Measurements from ENCODE around the gene CDHR2.

DNA sequence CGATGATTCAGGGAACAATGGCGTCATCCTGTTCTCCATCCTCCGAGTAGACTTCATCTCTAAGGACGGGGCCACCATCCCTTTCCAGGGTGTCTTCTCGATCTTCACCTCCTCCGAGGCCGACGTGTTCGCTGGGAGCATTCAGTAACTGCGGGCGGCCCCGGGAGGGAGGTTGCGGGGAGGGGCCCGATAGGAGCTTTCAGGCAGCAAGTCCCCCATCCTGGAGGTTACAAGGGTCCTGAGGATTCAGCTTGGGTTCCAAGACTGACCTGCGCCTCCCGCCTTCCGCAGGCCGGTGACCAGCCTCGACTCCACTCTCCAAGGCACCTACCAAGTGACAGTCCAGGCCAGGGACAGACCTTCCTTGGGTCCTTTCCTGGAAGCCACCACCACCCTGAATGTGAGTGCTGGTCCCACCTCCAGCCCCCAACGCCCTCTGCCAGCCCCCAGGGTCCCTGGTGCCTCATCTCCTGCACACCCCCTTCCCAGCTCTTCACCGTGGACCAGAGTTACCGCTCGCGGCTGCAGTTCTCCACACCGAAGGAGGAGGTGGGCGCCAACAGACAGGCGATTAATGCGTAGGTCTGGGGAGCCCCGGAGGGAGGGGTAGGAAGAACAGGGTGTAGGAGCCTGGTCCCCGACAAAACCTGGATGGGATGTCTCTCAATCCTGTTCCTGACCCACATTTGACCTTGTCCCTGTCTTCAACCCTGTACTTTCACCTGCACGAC is 40.1 kb downstream of the CDHR2 start:
- TF ChIP-seq ZBTB7A (tag by site-specific recombination; IDR thresholded peaks at IDR 0.05; ENCODE audit: low read depth): no peak
- TF ChIP-seq, protein P1, sequence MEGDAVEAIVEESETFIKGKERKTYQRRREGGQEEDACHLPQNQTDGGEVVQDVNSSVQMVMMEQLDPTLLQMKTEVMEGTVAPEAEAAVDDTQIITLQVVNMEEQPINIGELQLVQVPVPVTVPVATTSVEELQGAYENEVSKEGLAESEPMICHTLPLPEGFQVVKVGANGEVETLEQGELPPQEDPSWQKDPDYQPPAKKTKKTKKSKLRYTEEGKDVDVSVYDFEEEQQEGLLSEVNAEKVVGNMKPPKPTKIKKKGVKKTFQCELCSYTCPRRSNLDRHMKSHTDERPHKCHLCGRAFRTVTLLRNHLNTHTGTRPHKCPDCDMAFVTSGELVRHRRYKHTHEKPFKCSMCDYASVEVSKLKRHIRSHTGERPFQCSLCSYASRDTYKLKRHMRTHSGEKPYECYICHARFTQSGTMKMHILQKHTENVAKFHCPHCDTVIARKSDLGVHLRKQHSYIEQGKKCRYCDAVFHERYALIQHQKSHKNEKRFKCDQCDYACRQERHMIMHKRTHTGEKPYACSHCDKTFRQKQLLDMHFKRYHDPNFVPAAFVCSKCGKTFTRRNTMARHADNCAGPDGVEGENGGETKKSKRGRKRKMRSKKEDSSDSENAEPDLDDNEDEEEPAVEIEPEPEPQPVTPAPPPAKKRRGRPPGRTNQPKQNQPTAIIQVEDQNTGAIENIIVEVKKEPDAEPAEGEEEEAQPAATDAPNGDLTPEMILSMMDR (tag by site-specific recombination; IDR thresholded peaks at IDR 0.05): no peak
- TF ChIP-seq ZNF561 (tag by site-specific recombination; IDR thresholded peaks at IDR 0.05; ENCODE audit: borderline replicate concordance): no peak
- TF ChIP-seq ZNF146 (tag by site-specific recombination; IDR thresholded peaks at IDR 0.05): no peak
- TF ChIP-seq ZBTB17 (tag by site-specific recombination; IDR thresholded peaks at IDR 0.05): no peak
- TF ChIP-seq, protein P2, sequence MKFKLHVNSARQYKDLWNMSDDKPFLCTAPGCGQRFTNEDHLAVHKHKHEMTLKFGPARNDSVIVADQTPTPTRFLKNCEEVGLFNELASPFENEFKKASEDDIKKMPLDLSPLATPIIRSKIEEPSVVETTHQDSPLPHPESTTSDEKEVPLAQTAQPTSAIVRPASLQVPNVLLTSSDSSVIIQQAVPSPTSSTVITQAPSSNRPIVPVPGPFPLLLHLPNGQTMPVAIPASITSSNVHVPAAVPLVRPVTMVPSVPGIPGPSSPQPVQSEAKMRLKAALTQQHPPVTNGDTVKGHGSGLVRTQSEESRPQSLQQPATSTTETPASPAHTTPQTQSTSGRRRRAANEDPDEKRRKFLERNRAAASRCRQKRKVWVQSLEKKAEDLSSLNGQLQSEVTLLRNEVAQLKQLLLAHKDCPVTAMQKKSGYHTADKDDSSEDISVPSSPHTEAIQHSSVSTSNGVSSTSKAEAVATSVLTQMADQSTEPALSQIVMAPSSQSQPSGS (tag by site-specific recombination; IDR thresholded peaks at IDR 0.05; ENCODE audit: low read depth): no peak
- TF ChIP-seq ZNF23 (tag by site-specific recombination; IDR thresholded peaks at IDR 0.05; ENCODE audit: borderline replicate concordance): no peak
- no peak for TF ChIP-seq ZNF138 (tag by site-specific recombination; IDR thresholded peaks at IDR 0.05; ENCODE audit: borderline replicate concordance)
- TF ChIP-seq, protein P3, sequence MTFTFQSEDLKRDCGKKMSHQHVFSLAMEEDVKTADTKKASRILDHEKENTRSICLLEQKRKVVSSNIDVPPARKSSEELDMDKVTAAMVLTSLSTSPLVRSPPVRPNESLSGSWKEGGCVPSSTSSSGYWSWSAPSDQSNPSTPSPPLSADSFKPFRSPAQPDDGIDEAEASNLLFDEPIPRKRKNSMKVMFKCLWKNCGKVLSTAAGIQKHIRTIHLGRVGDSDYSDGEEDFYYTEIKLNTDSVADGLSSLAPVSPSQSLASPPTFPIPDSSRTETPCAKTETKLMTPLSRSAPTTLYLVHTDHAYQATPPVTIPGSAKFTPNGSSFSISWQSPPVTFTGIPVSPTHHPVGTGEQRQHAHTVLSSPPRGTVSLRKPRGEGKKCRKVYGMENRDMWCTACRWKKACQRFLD (tag by site-specific recombination; IDR thresholded peaks at IDR 0.05): no peak
- TF ChIP-seq, protein P4, sequence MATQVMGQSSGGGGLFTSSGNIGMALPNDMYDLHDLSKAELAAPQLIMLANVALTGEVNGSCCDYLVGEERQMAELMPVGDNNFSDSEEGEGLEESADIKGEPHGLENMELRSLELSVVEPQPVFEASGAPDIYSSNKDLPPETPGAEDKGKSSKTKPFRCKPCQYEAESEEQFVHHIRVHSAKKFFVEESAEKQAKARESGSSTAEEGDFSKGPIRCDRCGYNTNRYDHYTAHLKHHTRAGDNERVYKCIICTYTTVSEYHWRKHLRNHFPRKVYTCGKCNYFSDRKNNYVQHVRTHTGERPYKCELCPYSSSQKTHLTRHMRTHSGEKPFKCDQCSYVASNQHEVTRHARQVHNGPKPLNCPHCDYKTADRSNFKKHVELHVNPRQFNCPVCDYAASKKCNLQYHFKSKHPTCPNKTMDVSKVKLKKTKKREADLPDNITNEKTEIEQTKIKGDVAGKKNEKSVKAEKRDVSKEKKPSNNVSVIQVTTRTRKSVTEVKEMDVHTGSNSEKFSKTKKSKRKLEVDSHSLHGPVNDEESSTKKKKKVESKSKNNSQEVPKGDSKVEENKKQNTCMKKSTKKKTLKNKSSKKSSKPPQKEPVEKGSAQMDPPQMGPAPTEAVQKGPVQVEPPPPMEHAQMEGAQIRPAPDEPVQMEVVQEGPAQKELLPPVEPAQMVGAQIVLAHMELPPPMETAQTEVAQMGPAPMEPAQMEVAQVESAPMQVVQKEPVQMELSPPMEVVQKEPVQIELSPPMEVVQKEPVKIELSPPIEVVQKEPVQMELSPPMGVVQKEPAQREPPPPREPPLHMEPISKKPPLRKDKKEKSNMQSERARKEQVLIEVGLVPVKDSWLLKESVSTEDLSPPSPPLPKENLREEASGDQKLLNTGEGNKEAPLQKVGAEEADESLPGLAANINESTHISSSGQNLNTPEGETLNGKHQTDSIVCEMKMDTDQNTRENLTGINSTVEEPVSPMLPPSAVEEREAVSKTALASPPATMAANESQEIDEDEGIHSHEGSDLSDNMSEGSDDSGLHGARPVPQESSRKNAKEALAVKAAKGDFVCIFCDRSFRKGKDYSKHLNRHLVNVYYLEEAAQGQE (tag by site-specific recombination; IDR thresholded peaks at IDR 0.05): no peak
- TF ChIP-seq ZNF510 (tag by site-specific recombination; IDR thresholded peaks at IDR 0.05; ENCODE audit: insufficient replicate concordance): no peak
- TF ChIP-seq, protein P5, sequence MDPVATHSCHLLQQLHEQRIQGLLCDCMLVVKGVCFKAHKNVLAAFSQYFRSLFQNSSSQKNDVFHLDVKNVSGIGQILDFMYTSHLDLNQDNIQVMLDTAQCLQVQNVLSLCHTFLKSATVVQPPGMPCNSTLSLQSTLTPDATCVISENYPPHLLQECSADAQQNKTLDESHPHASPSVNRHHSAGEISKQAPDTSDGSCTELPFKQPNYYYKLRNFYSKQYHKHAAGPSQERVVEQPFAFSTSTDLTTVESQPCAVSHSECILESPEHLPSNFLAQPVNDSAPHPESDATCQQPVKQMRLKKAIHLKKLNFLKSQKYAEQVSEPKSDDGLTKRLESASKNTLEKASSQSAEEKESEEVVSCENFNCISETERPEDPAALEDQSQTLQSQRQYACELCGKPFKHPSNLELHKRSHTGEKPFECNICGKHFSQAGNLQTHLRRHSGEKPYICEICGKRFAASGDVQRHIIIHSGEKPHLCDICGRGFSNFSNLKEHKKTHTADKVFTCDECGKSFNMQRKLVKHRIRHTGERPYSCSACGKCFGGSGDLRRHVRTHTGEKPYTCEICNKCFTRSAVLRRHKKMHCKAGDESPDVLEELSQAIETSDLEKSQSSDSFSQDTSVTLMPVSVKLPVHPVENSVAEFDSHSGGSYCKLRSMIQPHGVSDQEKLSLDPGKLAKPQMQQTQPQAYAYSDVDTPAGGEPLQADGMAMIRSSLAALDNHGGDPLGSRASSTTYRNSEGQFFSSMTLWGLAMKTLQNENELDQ (tag by site-specific recombination; IDR thresholded peaks at IDR 0.05; ENCODE audit: low read depth): no peak
